LNCaP clone FGC (cell line): ENCODE data around the gene KIAA0040.

Source experiments
- DNase-seq: peaks from one replicate; pipeline ENCODE4 v3.0.0-alpha.2; 2011; ENCODE audit warnings: low read depth
- H3K4me3 ChIP-seq: 2 replicates; pipeline ENCODE4 v1.5.1; 2011; ENCODE audit warnings: mild to moderate bottlenecking, low read depth, low read length, control low read depth
- TF ChIP-seq, protein P1 (sequence below): IDR thresholded peaks from 2 replicates; pipeline ENCODE4 v1.5.1; 2012; ENCODE audit warnings: mild to moderate bottlenecking; ENCODE audit not compliant: control insufficient read depth, insufficient read depth; ENCODE audit errors: extremely low read depth

KIAA0040 gene

GRCh38 chr1:175179837-175180590 lies 12.6 kb downstream of the KIAA0040 start:
- TF ChIP-seq, protein P1, sequence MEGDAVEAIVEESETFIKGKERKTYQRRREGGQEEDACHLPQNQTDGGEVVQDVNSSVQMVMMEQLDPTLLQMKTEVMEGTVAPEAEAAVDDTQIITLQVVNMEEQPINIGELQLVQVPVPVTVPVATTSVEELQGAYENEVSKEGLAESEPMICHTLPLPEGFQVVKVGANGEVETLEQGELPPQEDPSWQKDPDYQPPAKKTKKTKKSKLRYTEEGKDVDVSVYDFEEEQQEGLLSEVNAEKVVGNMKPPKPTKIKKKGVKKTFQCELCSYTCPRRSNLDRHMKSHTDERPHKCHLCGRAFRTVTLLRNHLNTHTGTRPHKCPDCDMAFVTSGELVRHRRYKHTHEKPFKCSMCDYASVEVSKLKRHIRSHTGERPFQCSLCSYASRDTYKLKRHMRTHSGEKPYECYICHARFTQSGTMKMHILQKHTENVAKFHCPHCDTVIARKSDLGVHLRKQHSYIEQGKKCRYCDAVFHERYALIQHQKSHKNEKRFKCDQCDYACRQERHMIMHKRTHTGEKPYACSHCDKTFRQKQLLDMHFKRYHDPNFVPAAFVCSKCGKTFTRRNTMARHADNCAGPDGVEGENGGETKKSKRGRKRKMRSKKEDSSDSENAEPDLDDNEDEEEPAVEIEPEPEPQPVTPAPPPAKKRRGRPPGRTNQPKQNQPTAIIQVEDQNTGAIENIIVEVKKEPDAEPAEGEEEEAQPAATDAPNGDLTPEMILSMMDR, result no peak
- DNase-seq, result no peak
- H3K4me3 ChIP-seq, result no peak overlapping the region

GRCh38 chr1:175178456-175178855 lies 14.1 kb downstream of the KIAA0040 start:
- no peak for DNase-seq
- TF ChIP-seq, protein P1, result no peak
- no peak overlapping the region for H3K4me3 ChIP-seq

GRCh38 chr1:175178056-175178455 lies 14.5 kb downstream of the KIAA0040 start:
- no peak for DNase-seq
- H3K4me3 ChIP-seq, result no peak overlapping the region
- TF ChIP-seq, protein P1, result no peak

- no peak for DNase-seq
- no peak overlapping the region for H3K4me3 ChIP-seq
- TF ChIP-seq, protein P1, result no peak
Measured at GRCh38 chr1:175176246-175176645, 16.3 kb downstream of the KIAA0040 start.

DNA sequence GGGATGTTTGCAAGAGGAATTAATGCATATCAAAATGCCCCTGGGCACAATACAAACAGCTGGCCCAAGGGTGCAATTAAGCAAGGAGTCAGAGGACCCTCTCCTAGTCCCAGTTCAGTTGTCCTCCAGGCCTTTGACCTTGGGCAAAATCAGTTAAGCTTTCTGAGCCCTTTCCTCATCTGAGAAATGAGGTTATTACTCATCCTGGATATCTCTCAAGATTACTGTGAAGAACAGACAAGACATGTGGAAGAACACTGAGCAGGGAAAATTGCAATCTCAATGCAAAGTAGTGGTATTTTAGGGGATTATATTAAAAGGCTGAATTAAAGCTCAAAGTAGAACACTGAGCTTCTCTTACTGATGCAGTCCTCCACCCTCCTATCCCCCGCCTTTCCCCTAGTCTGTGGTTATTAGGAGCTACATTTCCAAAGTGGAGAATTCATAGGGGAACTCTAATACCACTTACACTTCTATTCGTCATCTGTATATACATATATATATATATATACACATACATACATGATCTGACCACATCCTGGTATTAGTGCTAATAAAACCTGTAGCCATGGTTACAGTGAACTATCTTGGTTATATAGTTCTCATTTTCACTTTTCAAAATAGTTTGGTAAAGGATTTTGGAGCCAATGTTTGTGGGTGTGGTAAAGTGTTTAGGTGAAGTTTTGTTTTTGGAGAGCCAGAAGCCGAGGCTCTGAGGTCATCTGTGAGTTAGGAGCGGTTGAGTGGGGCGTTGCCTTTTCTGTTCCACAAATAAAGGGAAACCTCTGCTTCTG lies 18.1 kb downstream of the KIAA0040 start:
- H3K4me3 ChIP-seq, result no peak overlapping the region
- no peak for DNase-seq
- TF ChIP-seq, protein P1, result no peak

GRCh38 chr1:175173531-175173930 lies 19.0 kb downstream of the KIAA0040 start:
- no peak for DNase-seq
- TF ChIP-seq, protein P1, result no peak
- H3K4me3 ChIP-seq, result no peak overlapping the region
